Osteoblast (primary cell): Measurements from ENCODE around the gene ADAMTS13. TPM values are rescaled to one million over a fixed set of nuclear protein-coding genes. Genes with fewer than 3 reads are reported as not detected.

Experiments
- DNase-seq: peaks from one replicate; pipeline ENCODE4 v3.0.0; 2011; ENCODE audit warnings: low spot score, mixed read lengths; ENCODE audit not compliant: insufficient read length; ENCODE audit errors: missing footprints
- H2AFZ ChIP-seq: 2 replicates; pipeline ENCODE4 v1.6.0; 2011; ENCODE audit warnings: mild to moderate bottlenecking, low read length
- H3K27ac ChIP-seq: 2 replicates; pipeline ENCODE4 v1.5.1; 2011; ENCODE audit warnings: mild to moderate bottlenecking, low read depth, low read length, moderate library complexity
- H3K27me3 ChIP-seq: 2 replicates; pipeline ENCODE4 v1.6.0; 2012; ENCODE audit warnings: mild to moderate bottlenecking, control low read depth, inconsistent platforms, low read length, moderate library complexity; ENCODE audit not compliant: insufficient read depth
- H3K36me3 ChIP-seq: 2 replicates; pipeline ENCODE4 v1.5.1; 2011; ENCODE audit warnings: mild to moderate bottlenecking, low read length, control low read depth, moderate library complexity; ENCODE audit not compliant: insufficient read depth
- H3K4me1 ChIP-seq: 2 replicates; pipeline ENCODE4 v1.5.1; 2011; ENCODE audit warnings: mild to moderate bottlenecking, low read length, control low read depth, moderate library complexity; ENCODE audit not compliant: insufficient read depth
- H3K4me2 ChIP-seq: 2 replicates; pipeline ENCODE4 v1.6.0; 2011; ENCODE audit warnings: mild to moderate bottlenecking, low read length; ENCODE audit not compliant: insufficient read depth
- H3K4me3 ChIP-seq: fragments of 200-600 bp; sonication (generic); 3 replicates; pipeline ENCODE4 v1.5.1; 2012; ENCODE audit warnings: mild to moderate bottlenecking, low read length, inconsistent platforms; ENCODE audit not compliant: insufficient read depth
- H3K79me2 ChIP-seq: 2 replicates; pipeline ENCODE4 v1.6.0; 2012; ENCODE audit warnings: mild to moderate bottlenecking, low read length, control low read depth, inconsistent platforms; ENCODE audit not compliant: insufficient read depth
- H3K9me3 ChIP-seq: 2 replicates; pipeline ENCODE4 v1.5.1; 2011; ENCODE audit warnings: low read depth, low read length, control low read depth
- H4K20me1 ChIP-seq: 2 replicates; pipeline ENCODE4 v1.6.0; 2012; ENCODE audit warnings: mild to moderate bottlenecking, low read length, control low read depth; ENCODE audit not compliant: insufficient read depth
- CTCF ChIP-seq: IDR thresholded peaks from 2 replicates; pipeline ENCODE4 v1.5.1; 2011; ENCODE audit warnings: mild to moderate bottlenecking, low read depth, low read length, moderate library complexity; ENCODE audit errors: extremely low read depth
- total RNA-seq: library from RNA; depleted of rRNA; stranded (reverse); fragments of >200 nt; gene quantifications from 2 replicates; pipeline ENCODE4 v1.2.3, GENCODE V29; 2012

The ADAMTS13 gene
- total RNA-seq: 1.2 and 1.4 TPM in 2 replicates

GRCh38 chr9:133421615-133422542, at the start of gene ADAMTS13:
Gene ADAMTS13, plus strand, starts transcription at chr9:133422367. Its CDS starts 77 bp downstream, at chr9:133422444.
- H3K4me2 ChIP-seq: no peak within 1 kb of the TSS
- peak; percentile 82 for DNase-seq
- peak within 1 kb of the TSS; percentile 20 for H2AFZ ChIP-seq
- H4K20me1 ChIP-seq: no peaks in the 10 kb centered on the region
- H3K27me3 ChIP-seq: peaks cover 2% of the 10 kb centered on the region
- no peaks in the 10 kb centered on the region for H3K9me3 ChIP-seq
- H3K4me1 ChIP-seq: peaks cover 2% of the 10 kb centered on the region
- no peak within 1 kb of the TSS for H3K4me3 ChIP-seq
- H3K36me3 ChIP-seq: no peaks in the 10 kb centered on the region
- no peak within 1 kb of the TSS for H3K27ac ChIP-seq
- TF ChIP-seq CTCF: peak; percentile 24
- H3K79me2 ChIP-seq: peaks cover 7% of the 10 kb centered on the region

- H3K9me3 ChIP-seq: no peaks in the 10 kb centered on the region
- H3K4me1 ChIP-seq: peaks cover 50% of the 10 kb centered on the region
- H3K27me3 ChIP-seq: no peaks in the 10 kb centered on the region
- H3K4me2 ChIP-seq: peak overlapping the region; percentile 95
- peaks cover 62% of the 10 kb centered on the region for H3K79me2 ChIP-seq
- H2AFZ ChIP-seq: no peak overlapping the region
- peaks cover 34% of the 10 kb centered on the region for H3K36me3 ChIP-seq
- H3K27ac ChIP-seq: peak overlapping the region; percentile 93
- H3K4me3 ChIP-seq: peak overlapping the region; percentile 96
- no peak for TF ChIP-seq CTCF
- H4K20me1 ChIP-seq: peaks cover 52% of the 10 kb centered on the region
- peak; percentile 95 for DNase-seq
Measured at GRCh38 chr9:133374612-133375115, 47.5 kb upstream of the ADAMTS13 start.

- no peaks in the 10 kb centered on the region for H3K9me3 ChIP-seq
- H3K27ac ChIP-seq: peak overlapping the region; percentile 93
- no peaks in the 10 kb centered on the region for H3K27me3 ChIP-seq
- peaks cover 47% of the 10 kb centered on the region for H4K20me1 ChIP-seq
- no peak overlapping the region for H2AFZ ChIP-seq
- H3K4me1 ChIP-seq: peaks cover 45% of the 10 kb centered on the region
- H3K4me3 ChIP-seq: peak overlapping the region; percentile 96
- peak; percentile 92 for DNase-seq
- H3K36me3 ChIP-seq: peaks cover 29% of the 10 kb centered on the region
- H3K79me2 ChIP-seq: peaks cover 57% of the 10 kb centered on the region
- TF ChIP-seq CTCF: no peak
- H3K4me2 ChIP-seq: peak overlapping the region; percentile 95
Measured at GRCh38 chr9:133375116-133375723, 46.9 kb upstream of the ADAMTS13 start.
